ENCODE data around the gene ARPC1A.

Gene ARPC1A

DNA sequence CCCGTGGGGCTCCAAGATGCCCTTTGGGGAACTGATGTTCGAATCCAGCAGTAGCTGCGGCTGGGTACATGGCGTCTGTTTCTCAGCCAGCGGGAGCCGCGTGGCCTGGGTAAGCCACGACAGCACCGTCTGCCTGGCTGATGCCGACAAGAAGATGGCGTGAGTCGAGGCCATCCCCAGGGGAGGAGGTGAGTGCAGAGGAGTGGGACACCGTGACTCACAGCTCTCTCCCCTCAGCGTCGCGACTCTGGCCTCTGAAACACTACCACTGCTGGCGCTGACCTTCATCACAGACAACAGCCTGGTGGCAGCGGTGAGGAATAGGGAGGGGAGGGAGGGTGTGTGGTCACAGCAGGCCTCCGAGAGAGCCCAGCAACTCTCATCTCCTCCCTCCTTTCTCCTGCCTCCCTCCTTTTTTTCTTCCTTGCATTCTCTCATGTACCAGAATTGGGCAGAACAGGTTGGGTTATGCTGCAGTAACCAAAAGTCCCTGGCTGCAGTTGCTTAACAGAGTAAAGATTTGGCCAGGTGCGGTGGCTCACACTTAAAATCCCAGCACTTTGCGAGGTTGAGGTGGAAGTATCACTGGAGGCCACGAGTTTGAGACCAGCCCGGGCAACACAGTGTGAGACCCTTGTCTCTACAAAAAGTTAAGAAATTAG is 65.4 kb downstream of the ARPC1A start:
- no peak for DNase-seq

DNA sequence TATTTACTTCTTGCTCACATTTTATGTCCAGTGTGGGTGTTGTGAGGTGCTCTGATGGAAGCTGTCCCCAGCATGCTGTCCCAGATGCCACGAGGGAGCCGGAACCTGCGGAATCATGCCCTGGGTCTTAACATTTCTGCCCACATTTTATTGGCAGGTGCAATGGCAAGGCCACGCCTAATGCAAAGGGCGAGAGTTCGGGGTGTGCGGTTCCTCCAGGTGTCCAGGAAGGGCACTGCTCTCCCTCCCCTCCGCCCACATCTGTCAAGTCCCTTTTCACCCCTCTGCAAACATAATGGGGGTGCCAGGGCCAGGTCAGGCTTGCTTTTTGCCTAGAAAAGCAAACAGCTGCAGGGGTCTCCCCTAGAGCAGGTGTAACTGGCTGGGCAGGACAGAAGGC is 66.3 kb downstream of the ARPC1A start:
- no peak for DNase-seq

GRCh38 chr7:99392659-99393354 is 67.1 kb downstream of the ARPC1A start:
- DNase-seq, result peak; percentile 88

- DNase-seq, result no peak
Measured at GRCh38 chr7:99393355-99394187, 67.9 kb downstream of the ARPC1A start.

- no peak for DNase-seq
Measured at GRCh38 chr7:99394188-99394502, 68.4 kb downstream of the ARPC1A start.

DNA sequence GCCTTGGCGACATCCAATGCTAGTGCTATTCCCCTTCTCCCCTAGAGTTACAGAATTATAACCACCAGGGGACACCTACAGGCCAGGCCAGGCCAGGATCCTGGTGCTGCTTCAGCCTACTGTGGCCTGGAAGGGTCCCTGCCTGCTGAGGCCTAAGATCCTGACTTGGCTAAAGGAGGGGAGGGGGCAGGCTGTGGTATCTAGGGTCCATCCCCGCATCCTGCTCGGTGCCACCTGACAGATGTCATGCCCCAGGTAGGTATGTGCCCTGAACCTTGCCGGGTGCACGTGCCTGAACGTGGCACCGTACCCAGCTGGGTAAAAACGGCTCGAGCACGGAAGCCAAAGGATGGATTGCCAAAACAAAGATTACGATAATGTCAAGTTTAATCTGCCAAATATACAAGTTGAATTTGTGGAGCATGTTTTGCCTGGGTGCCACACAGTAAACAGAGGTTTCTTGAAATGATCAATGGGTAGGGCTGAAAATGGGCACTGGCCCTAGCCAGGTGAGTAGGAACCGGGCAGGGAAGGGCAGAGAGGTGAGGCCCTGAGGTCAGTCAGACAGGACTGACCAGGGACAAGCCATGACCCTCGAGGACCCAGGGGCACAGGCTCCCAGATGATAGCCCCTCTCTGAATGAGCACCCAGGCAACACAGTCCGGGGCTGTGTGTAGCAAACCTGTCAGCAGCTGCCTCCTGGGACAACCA is 70.1 kb downstream of the ARPC1A start:
- DNase-seq, result no peak

GRCh38 chr7:99396418-99397296 is 71.0 kb downstream of the ARPC1A start:
- DNase-seq, result no peak

- DNase-seq, result no peak
Measured at GRCh38 chr7:99397297-99397983, 71.7 kb downstream of the ARPC1A start.

- no peak for DNase-seq
Measured at GRCh38 chr7:99398891-99399445, 73.3 kb downstream of the ARPC1A start.

GRCh38 chr7:99399597-99399996 is 73.9 kb downstream of the ARPC1A start:
- no peak for DNase-seq

GRCh38 chr7:99402854-99403253 is 77.2 kb downstream of the ARPC1A start:
- DNase-seq, result no peak

GRCh38 chr7:99403764-99404163 is 78.1 kb downstream of the ARPC1A start:
- DNase-seq, result no peak

GRCh38 chr7:99404235-99404976 is 78.7 kb downstream of the ARPC1A start:
- DNase-seq, result no peak

DNA sequence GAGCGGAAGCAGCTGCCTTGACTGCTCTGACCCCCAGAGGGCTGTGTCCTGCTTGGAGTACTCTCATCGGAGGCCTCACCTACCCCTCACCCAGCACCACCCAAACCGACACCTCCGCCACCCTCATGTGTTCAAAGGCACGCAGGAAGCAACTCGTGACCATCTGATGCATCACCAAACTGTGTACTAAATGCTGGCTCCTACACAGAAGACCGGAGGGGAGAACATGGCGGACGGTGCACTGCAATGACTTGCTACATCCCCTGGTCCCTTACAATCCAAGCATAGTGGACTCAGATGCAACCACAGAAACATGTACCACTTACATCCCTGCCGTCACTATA is 79.3 kb downstream of the ARPC1A start:
- DNase-seq, result no peak

DNA sequence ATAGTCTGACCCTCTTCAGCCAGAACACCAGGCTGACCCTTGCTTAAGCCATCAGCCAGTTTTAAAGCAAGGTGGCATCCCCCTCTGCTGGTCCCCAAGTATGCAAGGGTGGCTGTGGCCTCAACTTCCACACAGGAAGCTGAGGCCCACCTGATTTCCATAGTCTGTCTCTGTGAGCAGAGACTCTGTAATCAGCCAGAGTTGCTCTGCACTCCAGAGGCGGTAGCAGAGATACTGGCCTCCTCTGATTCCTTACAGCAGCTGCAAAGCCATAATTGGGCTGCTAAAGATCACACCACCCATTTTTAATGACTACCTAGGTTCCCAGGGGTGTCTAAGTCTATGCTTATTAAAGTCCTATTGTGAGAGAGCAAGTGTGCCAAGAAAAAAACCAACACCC is 80.9 kb downstream of the ARPC1A start:
- DNase-seq, result no peak

GRCh38 chr7:99407872-99408378 is 82.2 kb downstream of the ARPC1A start:
- no peak for DNase-seq

- DNase-seq, result peak; percentile 93
Measured at GRCh38 chr7:99408379-99409191, 82.9 kb downstream of the ARPC1A start, which contains the start of the genes BUD31 and PDAP1. Gene BUD31, plus strand, starts transcription at chr7:99408969. Its CDS starts 2,124 bp downstream, at chr7:99411093. Gene PDAP1, minus strand, starts transcription at chr7:99408597. Its CDS starts 49 bp downstream, at chr7:99408548.

DNA sequence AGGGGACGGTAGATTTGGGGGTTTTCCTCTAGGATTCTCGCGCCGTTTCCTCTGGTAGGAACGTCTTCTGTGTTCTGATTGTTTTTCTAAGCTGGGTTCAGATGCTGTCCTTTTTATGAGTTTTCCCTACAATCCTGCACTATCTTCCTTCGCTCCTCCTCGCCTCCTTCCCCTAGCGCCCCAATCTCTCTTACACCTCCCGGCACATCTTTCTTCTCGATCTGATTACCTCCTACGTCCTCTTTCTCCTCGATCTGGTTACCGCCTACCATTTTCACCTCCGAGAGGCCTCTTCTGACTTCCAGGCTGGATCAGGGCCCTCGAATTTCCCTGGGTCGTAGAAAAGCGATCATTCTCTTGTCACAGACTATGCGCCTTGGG is 83.5 kb downstream of the ARPC1A start:
- DNase-seq, result no peak

DNA sequence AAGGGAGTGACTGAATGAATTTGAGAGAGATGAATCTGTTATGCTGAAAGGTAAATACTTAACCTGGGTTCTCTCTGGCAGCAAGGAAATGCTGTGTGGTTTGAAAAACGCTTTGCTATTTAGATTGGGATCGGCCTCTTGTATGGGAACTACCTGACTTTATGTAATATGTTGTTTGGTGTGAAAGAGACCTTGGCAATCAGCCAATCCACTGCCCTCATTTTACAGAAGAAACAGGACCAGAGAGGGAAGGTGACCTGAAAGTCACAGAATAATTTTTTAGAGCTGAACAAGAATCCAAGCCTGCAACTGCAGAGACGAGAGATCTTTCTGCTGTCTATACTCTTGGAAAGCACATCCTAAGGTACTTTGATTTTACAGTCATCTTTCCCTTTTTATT is 84.1 kb downstream of the ARPC1A start:
- DNase-seq, result no peak
